Measurements from ENCODE around the gene CRYL1.

DNA sequence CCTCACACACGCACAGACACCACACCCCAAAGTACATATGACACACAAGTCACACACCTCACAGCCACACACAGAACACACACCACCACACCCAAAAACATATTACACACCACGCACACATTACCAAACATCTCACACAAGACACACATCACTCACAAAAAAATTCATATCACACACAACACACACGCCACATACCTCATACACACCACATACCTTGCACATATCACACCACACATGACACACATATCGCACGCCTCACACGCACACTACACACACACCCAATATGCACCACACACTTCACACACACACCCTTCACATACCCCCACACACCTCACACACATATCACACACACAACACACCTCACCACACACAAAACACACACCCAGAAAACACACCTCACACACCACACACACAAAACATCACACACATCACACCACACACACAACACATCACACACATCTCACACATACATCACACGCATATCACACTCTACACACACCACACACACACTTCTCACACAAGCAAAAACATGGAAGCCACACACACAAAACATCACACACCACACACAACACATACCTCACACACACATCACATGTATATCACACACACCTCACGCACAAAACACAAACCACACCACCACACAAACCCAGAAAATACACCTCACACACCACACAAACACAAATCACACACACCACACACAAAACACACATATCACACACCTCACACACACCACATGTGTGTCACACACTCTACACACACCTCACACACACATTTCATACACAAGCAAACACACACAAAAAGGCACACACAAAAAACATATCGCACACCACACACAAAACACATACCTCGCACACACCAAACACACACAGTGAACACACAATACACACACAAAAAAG lies 132.1 kb downstream of the CRYL1 start:
- TF ChIP-seq EZH2 (IDR thresholded peaks at IDR 0.05; ENCODE audit: borderline replicate concordance, insufficient read depth, low read length, poor library complexity, severe bottlenecking): no peak
- TF ChIP-seq, protein P1, sequence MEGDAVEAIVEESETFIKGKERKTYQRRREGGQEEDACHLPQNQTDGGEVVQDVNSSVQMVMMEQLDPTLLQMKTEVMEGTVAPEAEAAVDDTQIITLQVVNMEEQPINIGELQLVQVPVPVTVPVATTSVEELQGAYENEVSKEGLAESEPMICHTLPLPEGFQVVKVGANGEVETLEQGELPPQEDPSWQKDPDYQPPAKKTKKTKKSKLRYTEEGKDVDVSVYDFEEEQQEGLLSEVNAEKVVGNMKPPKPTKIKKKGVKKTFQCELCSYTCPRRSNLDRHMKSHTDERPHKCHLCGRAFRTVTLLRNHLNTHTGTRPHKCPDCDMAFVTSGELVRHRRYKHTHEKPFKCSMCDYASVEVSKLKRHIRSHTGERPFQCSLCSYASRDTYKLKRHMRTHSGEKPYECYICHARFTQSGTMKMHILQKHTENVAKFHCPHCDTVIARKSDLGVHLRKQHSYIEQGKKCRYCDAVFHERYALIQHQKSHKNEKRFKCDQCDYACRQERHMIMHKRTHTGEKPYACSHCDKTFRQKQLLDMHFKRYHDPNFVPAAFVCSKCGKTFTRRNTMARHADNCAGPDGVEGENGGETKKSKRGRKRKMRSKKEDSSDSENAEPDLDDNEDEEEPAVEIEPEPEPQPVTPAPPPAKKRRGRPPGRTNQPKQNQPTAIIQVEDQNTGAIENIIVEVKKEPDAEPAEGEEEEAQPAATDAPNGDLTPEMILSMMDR (IDR thresholded peaks at IDR 0.05; ENCODE audit: poor library complexity, severe bottlenecking): no peak
- TF ChIP-seq, protein P2, sequence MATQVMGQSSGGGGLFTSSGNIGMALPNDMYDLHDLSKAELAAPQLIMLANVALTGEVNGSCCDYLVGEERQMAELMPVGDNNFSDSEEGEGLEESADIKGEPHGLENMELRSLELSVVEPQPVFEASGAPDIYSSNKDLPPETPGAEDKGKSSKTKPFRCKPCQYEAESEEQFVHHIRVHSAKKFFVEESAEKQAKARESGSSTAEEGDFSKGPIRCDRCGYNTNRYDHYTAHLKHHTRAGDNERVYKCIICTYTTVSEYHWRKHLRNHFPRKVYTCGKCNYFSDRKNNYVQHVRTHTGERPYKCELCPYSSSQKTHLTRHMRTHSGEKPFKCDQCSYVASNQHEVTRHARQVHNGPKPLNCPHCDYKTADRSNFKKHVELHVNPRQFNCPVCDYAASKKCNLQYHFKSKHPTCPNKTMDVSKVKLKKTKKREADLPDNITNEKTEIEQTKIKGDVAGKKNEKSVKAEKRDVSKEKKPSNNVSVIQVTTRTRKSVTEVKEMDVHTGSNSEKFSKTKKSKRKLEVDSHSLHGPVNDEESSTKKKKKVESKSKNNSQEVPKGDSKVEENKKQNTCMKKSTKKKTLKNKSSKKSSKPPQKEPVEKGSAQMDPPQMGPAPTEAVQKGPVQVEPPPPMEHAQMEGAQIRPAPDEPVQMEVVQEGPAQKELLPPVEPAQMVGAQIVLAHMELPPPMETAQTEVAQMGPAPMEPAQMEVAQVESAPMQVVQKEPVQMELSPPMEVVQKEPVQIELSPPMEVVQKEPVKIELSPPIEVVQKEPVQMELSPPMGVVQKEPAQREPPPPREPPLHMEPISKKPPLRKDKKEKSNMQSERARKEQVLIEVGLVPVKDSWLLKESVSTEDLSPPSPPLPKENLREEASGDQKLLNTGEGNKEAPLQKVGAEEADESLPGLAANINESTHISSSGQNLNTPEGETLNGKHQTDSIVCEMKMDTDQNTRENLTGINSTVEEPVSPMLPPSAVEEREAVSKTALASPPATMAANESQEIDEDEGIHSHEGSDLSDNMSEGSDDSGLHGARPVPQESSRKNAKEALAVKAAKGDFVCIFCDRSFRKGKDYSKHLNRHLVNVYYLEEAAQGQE (IDR thresholded peaks at IDR 0.05; ENCODE audit: borderline replicate concordance): no peak
- no peak for TF ChIP-seq SMC3 (conservative IDR thresholded peaks at IDR 0.05; ENCODE audit: poor library complexity)
- TF ChIP-seq MXI1 (conservative IDR thresholded peaks at IDR 0.05; ENCODE audit: poor library complexity, severe bottlenecking): no peak
- no peak for TF ChIP-seq POLR2AphosphoS5 (IDR thresholded peaks at IDR 0.05)
- TF ChIP-seq TAF1 (IDR thresholded peaks at IDR 0.05; ENCODE audit: low read depth): no peak
- no peak for TF ChIP-seq RAD21 (conservative IDR thresholded peaks at IDR 0.05)
- TF ChIP-seq EP300 (conservative IDR thresholded peaks at IDR 0.05; ENCODE audit: poor library complexity, severe bottlenecking): no peak

All from neural cell (in vitro differentiated cells).